Smooth muscle cell (in vitro differentiated cells): ENCODE measurements around the gene PI16. TPM values are rescaled to one million over a fixed set of nuclear protein-coding genes. Genes with fewer than 3 reads are reported as not detected.

ENCODE experiments used
- DNase-seq: peaks from one replicate; lab custom pipeline; 2025; ENCODE audit not compliant: unreplicated experiment; lab: John Stamatoyannopoulos, UW
- H2AFZ ChIP-seq: fragments of 200-600 bp; sonication (generic); 2 replicates; pipeline ENCODE4 v1.6.0; 2016; ENCODE audit warnings: antibody characterized with exemption, low read depth, mild to moderate bottlenecking
- H3F3A ChIP-seq: fragments of 200-600 bp; sonication (generic); 2 replicates; pipeline ENCODE4 v1.6.0; 2017; ENCODE audit warnings: antibody characterized with exemption, low read depth
- H3K27ac ChIP-seq: fragments of 200-600 bp; sonication (generic); 2 replicates; pipeline ENCODE4 v1.5.1; 2016; ENCODE audit warnings: low read depth, mild to moderate bottlenecking
- H3K27me3 ChIP-seq: fragments of 200-600 bp; sonication (generic); 2 replicates; pipeline ENCODE4 v1.6.1; 2016; ENCODE audit warnings: low read depth, mild to moderate bottlenecking
- H3K36me3 ChIP-seq: fragments of 200-600 bp; sonication (generic); 2 replicates; pipeline ENCODE4 v1.5.1; 2016; ENCODE audit warnings: low read depth
- H3K4me1 ChIP-seq: fragments of 200-600 bp; sonication (generic); 2 replicates; pipeline ENCODE4 v1.5.1; 2016; ENCODE audit warnings: low read depth
- H3K4me2 ChIP-seq: fragments of 200-600 bp; sonication (generic); 2 replicates; pipeline ENCODE4 v1.6.0; 2016; ENCODE audit warnings: mild to moderate bottlenecking
- H3K4me3 ChIP-seq: fragments of 200-600 bp; sonication (generic); 2 replicates; pipeline ENCODE4 v1.5.1; 2016; ENCODE audit warnings: mild to moderate bottlenecking
- H3K79me2 ChIP-seq: fragments of 200-600 bp; sonication (generic); 2 replicates; pipeline ENCODE4 v1.6.0; 2016; ENCODE audit warnings: low read depth, mild to moderate bottlenecking
- H3K9ac ChIP-seq: fragments of 200-600 bp; sonication (generic); 2 replicates; pipeline ENCODE4 v1.6.0; 2016; ENCODE audit warnings: low read depth
- H3K9me3 ChIP-seq: fragments of 200-600 bp; sonication (generic); replicated peaks from 2 replicates; pipeline ENCODE4 v1.5.1; 2016; ENCODE audit warnings: low read depth
- H4K20me1 ChIP-seq: fragments of 200-600 bp; sonication (generic); 2 replicates; pipeline ENCODE4 v1.6.0; 2016; ENCODE audit warnings: low read depth
- WGBS: methylation state at CpG from one replicate; pipeline ENCODE4 v1.1.7; 2016; ENCODE audit warnings: low lambda C conversion rate; 5-methylcytosine and 5-hydroxymethylcytosine counted together
- polyA plus RNA-seq: library from polyadenylated mRNA; unstranded; fragments of >200 nt; fragmentation: Nextera tagmentation; extraction: Ambion mirVana; gene quantifications from 2 replicates; pipeline ENCODE4 v1.2.1, GENCODE V29; 2016
- total RNA-seq: library from RNA; depleted of rRNA; stranded (reverse); fragments of >200 nt; gene quantifications from 2 replicates; pipeline ENCODE4 v1.2.3, GENCODE V29; 2014
- TF ChIP-seq, protein P1 (sequence below): fragments of 200-600 bp; sonication (generic); IDR thresholded peaks from 2 replicates; pipeline ENCODE4 v1.5.1; 2017; ENCODE audit warnings: borderline replicate concordance, mild to moderate bottlenecking, antibody characterized with exemption; ENCODE audit not compliant: insufficient read depth, poor library complexity, severe bottlenecking

The PI16 gene
- total and polyA plus RNA-seq, 2 experiments from 2014 or later = 1.2 to 9.6 TPM

DNA sequence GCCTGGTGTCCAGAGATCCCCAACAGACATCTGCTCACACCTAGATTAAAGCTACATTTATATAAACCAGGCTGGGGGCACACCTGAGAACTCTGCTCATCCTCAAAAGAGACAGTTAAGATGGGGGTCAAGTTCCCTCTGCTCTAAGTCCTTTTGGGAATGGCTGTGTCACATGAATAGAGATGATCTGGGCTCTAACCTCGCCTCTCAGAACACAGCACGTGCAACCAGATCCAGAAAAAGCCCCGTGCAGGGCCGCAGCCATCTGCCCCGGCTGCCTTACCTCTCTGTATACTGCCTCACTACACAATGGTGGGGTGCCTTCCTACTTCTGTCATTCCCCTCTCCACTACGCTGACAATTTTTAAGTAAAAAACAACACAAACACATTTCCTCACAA lies 25.6 kb downstream of the PI16 start:
- peak overlapping the region; percentile 11 for H3K27ac ChIP-seq
- H3K4me3 ChIP-seq = no peak overlapping the region
- 94% methylated on average over 6 of the region's 6 CpGs for WGBS
- H3K36me3 ChIP-seq = no peaks in the 10 kb centered on the region
- H3K9me3 ChIP-seq = no peaks in the 10 kb centered on the region
- H3K4me2 ChIP-seq = no peak overlapping the region
- TF ChIP-seq, protein P1, sequence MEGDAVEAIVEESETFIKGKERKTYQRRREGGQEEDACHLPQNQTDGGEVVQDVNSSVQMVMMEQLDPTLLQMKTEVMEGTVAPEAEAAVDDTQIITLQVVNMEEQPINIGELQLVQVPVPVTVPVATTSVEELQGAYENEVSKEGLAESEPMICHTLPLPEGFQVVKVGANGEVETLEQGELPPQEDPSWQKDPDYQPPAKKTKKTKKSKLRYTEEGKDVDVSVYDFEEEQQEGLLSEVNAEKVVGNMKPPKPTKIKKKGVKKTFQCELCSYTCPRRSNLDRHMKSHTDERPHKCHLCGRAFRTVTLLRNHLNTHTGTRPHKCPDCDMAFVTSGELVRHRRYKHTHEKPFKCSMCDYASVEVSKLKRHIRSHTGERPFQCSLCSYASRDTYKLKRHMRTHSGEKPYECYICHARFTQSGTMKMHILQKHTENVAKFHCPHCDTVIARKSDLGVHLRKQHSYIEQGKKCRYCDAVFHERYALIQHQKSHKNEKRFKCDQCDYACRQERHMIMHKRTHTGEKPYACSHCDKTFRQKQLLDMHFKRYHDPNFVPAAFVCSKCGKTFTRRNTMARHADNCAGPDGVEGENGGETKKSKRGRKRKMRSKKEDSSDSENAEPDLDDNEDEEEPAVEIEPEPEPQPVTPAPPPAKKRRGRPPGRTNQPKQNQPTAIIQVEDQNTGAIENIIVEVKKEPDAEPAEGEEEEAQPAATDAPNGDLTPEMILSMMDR = no peak
- H3K4me1 ChIP-seq = peaks cover 18% of the 10 kb centered on the region
- H3K79me2 ChIP-seq = peaks cover 71% of the 10 kb centered on the region
- H2AFZ ChIP-seq = no peak overlapping the region
- H3K9ac ChIP-seq = no peak overlapping the region
- peaks cover 90% of the 10 kb centered on the region for H4K20me1 ChIP-seq
- peaks cover 5% of the 10 kb centered on the region for H3F3A ChIP-seq
- DNase-seq = no peak
- no peaks in the 10 kb centered on the region for H3K27me3 ChIP-seq

DNA sequence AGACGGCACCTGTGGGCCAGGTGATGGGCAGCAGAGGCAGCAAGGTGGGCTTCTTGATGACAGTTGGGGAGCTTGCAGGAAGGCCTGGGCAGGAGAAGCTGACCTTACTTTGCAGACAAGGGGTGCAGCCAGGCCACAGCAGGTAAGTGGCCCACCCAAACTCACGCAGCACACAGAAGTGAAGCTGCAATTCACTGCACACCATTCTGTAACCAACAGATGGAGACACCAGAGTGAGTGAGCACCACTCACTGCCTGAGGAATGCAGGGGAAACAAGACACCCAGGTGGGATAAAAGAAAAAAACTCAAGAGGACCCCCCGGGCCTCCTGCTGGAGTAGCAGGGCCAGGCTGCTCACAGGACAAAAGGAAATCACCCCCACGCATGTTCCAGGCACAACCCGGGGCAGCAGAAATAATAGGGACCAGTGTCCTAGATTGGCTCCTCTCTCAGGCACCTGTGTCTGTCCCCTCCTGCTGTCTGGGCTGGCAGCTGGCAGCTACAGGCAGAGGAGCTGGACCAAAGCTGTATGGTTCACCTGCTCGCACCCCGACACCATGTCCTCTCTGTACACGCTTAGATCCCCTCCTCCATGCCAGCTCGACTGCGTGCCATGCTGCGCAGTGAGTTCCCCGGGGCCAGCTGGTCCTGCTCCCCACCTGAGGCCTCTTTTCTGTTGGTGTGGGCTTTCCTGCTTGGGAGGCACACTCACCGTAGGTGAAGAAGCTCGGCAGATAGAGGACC lies 26.5 kb downstream of the PI16 start:
- Histone ChIP-seq H2AFZ (no peak overlapping the region), H4K20me1 (peaks cover 87% of the 10 kb centered on the region), H3K9me3 (no peaks in the 10 kb centered on the region), H3F3A (peaks cover 5% of the 10 kb centered on the region), H3K9ac (no peak overlapping the region), H3K79me2 (peaks cover 79% of the 10 kb centered on the region), H3K27ac (peak overlapping the region; percentile 11), H3K36me3 (no peaks in the 10 kb centered on the region), H3K4me3 (no peak overlapping the region), H3K27me3 (no peaks in the 10 kb centered on the region), H3K4me2 (no peak overlapping the region), H3K4me1 (peaks cover 18% of the 10 kb centered on the region)
- 91% methylated on average over 14 of the region's 14 CpGs for WGBS
- TF ChIP-seq, protein P1 = no peak
- DNase-seq = no peak

DNA sequence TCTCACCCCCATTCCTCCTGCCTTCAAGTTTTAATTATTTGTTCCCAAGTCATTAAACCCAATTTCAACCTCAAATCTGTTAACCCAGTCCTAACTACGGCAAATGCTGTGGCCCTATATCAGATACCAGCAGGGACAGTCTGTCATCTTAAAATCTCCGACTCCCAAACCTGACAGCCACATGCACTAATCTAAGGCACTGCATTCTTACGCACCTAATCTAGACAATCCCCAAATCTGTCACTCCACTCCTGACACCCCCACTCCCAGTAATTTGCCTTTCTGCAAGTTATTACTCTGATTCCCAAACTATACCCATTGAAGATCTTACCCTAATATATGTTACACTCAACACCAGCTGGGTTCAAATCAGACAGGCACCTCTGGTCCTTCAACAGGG lies 29.0 kb downstream of the PI16 start:
- H3K27ac ChIP-seq = peak overlapping the region; percentile 6
- DNase-seq = no peak
- peaks cover 8% of the 10 kb centered on the region for H3F3A ChIP-seq
- peak overlapping the region; percentile 90 for H3K4me2 ChIP-seq
- no peak overlapping the region for H3K9ac ChIP-seq
- peaks cover 21% of the 10 kb centered on the region for H3K4me1 ChIP-seq
- TF ChIP-seq, protein P1 = no peak
- no peaks in the 10 kb centered on the region for H3K9me3 ChIP-seq
- H4K20me1 ChIP-seq = peaks cover 64% of the 10 kb centered on the region
- H3K36me3 ChIP-seq = no peaks in the 10 kb centered on the region
- WGBS = 89% methylated on average over 3 of the region's 3 CpGs
- H3K79me2 ChIP-seq = peaks cover 74% of the 10 kb centered on the region
- no peaks in the 10 kb centered on the region for H3K27me3 ChIP-seq
- peak overlapping the region; percentile 99 for H3K4me3 ChIP-seq
- H2AFZ ChIP-seq = no peak overlapping the region
